SK-N-SH (cell line): ENCODE measurements around the gene REC114. TPM values are rescaled to one million over a fixed set of nuclear protein-coding genes. Genes with fewer than 3 reads are reported as not detected.

Experiments
- CTCF ChIA-PET: fragments of 300-600, 350-600 bp; formaldehyde crosslinking; extraction: SDS; loops from one replicate; lab custom pipeline; 2021; lab: Yijun Ruan, JAX
- POLR2A ChIA-PET: fragments of 350-600 bp; sonication (Branson Sonifier 250); formaldehyde crosslinking; extraction: SDS; loops from one replicate; lab custom pipeline; 2020; ENCODE audit warnings: antibody characterized with exemption, inconsistent platforms; lab: Yijun Ruan, JAX
- DNase-seq: peaks from one replicate; pipeline ENCODE4 v3.0.0; 2012
- H2AFZ ChIP-seq: fragments of 200-600 bp; sonication (generic); 2 replicates; pipeline ENCODE4 v1.8.1; 2016; ENCODE audit warnings: antibody characterized with exemption, mild to moderate bottlenecking, low read depth
- H3F3A ChIP-seq: fragments of 200-600 bp; sonication (generic); replicated peaks from 2 replicates; pipeline ENCODE3; 2016; ENCODE audit warnings: antibody characterized with exemption, mild to moderate bottlenecking; ENCODE audit not compliant: insufficient read depth
- H3K27ac ChIP-seq, 2 experiments: fragments of 200-500 bp in 1 of 2; fragments of 200-600 bp in 1 of 2; sonication (Bioruptor generic) in 1 of 2; sonication (generic), shearing (Covaris generic) in 1 of 2; 2 replicates each; pipeline versions ENCODE4 v1.5.1 to v1.6.1; 2014 to 2016; ENCODE audit warnings: low read depth in 2 of 2, inconsistent platforms in 1 of 2, low read length in 1 of 2, mild to moderate bottlenecking in 1 of 2, mixed read lengths in 1 of 2
- H3K27me3 ChIP-seq: fragments of 200-600 bp; sonication (generic), shearing (Covaris generic); 2 replicates; pipeline ENCODE4 v1.6.1; 2016; ENCODE audit warnings: mixed run types; ENCODE audit not compliant: insufficient read depth
- H3K36me3 ChIP-seq, 2 experiments: fragments of 200-500 bp in 1 of 2; fragments of 200-600 bp in 1 of 2; sonication (Bioruptor generic) in 1 of 2; sonication (generic) in 1 of 2; replicated peaks in 1 of 2; 2 replicates each; pipeline versions ENCODE3 to v1.5.1; 2014 to 2016; ENCODE audit warnings: low read length in 1 of 2, mild to moderate bottlenecking in 1 of 2; ENCODE audit not compliant: insufficient read depth in 2 of 2, control insufficient read depth in 1 of 2
- H3K4me1 ChIP-seq, 2 experiments: fragments of 200-500 bp in 1 of 2; fragments of 200-600 bp in 1 of 2; sonication (Bioruptor generic) in 1 of 2; sonication (generic), shearing (Covaris generic) in 1 of 2; 2 replicates each; pipeline versions ENCODE4 v1.5.1 to v1.6.1; 2014 to 2016; ENCODE audit warnings: low read depth in 1 of 2, low read length in 1 of 2, mixed run types in 1 of 2; ENCODE audit not compliant: insufficient read depth in 2 of 2, control insufficient read depth in 1 of 2
- H3K4me2 ChIP-seq: fragments of 200-600 bp; sonication (generic), shearing (Covaris generic); 2 replicates; pipeline ENCODE4 v1.6.1; 2017; ENCODE audit warnings: mixed run types
- H3K4me3 ChIP-seq, 2 experiments: fragments of 200-500 bp in 1 of 2; fragments of 200-600 bp in 1 of 2; sonication (Bioruptor generic) in 1 of 2; sonication (generic), shearing (Covaris generic) in 1 of 2; 2 replicates each; pipeline versions ENCODE4 v1.5.1 to v1.8.1; 2014 to 2016; ENCODE audit warnings: low read depth in 2 of 2, inconsistent platforms in 1 of 2, low read length in 1 of 2, mild to moderate bottlenecking in 1 of 2, mixed read lengths in 1 of 2, moderate library complexity in 1 of 2
- H3K79me2 ChIP-seq: fragments of 200-600 bp; sonication (generic); 2 replicates; pipeline ENCODE4 v1.8.1; 2017; ENCODE audit warnings: mild to moderate bottlenecking; ENCODE audit not compliant: insufficient read depth
- H3K9ac ChIP-seq: fragments of 200-600 bp; sonication (generic); 2 replicates; pipeline ENCODE4 v1.6.1; 2017; ENCODE audit warnings: mixed run types
- H3K9me2 ChIP-seq: fragments of 200-600 bp; sonication (generic); 2 replicates; pipeline ENCODE4 v1.6.1; 2017; ENCODE audit warnings: mixed run types
- H3K9me3 ChIP-seq: fragments of 200-600 bp; sonication (generic); 2 replicates; pipeline ENCODE4 v1.6.1; 2017; ENCODE audit warnings: mixed run types, mild to moderate bottlenecking, moderate library complexity
- H4K20me1 ChIP-seq: fragments of 200-600 bp; sonication (generic); 2 replicates; pipeline ENCODE4 v1.6.1; 2017; ENCODE audit warnings: mild to moderate bottlenecking, mixed run types; ENCODE audit not compliant: insufficient read depth
- ELF1 ChIP-seq: IDR thresholded peaks from 2 replicates; pipeline ENCODE4 v1.4.0; 2012
- EP300 ChIP-seq, 2 experiments: IDR thresholded peaks; 2 replicates each; pipeline versions ENCODE4 v1.4.0 to v1.6.1; 2012; ENCODE audit warnings: borderline replicate concordance in 1 of 2, low read depth in 1 of 2, low read length in 1 of 2
- FOXM1 ChIP-seq: IDR thresholded peaks from 2 replicates; pipeline ENCODE4 v1.4.0; 2012; ENCODE audit warnings: low read depth, mild to moderate bottlenecking
- GABPA ChIP-seq: IDR thresholded peaks from 2 replicates; pipeline ENCODE4 v1.4.0; 2012; ENCODE audit warnings: low read depth, mild to moderate bottlenecking
- GATA2 ChIP-seq: sonication (generic); formaldehyde crosslinking; IDR thresholded peaks from 2 replicates; pipeline ENCODE4 v1.5.0; 2020; ENCODE audit warnings: mild to moderate bottlenecking, missing genetic modification reagents
- JUND ChIP-seq: IDR thresholded peaks from 2 replicates; pipeline ENCODE4 v1.4.0; 2012
- MAX ChIP-seq: IDR thresholded peaks from 2 replicates; pipeline ENCODE4 v1.4.0; 2012; ENCODE audit warnings: low read depth
- MEF2A ChIP-seq: IDR thresholded peaks from 2 replicates; pipeline ENCODE4 v1.4.0; 2012; ENCODE audit warnings: low read depth, borderline replicate concordance
- NRF1 ChIP-seq: IDR thresholded peaks from 2 replicates; pipeline ENCODE4 v1.6.1; 2012; ENCODE audit warnings: low read depth, mild to moderate bottlenecking, low read length
- PBX3 ChIP-seq: IDR thresholded peaks from 2 replicates; pipeline ENCODE4; 2012
- POLR2AphosphoS5 ChIP-seq: IDR thresholded peaks from 2 replicates; pipeline ENCODE4 v1.6.1; 2012; ENCODE audit warnings: low read depth, low read length
- RAD21 ChIP-seq: IDR thresholded peaks from 2 replicates; pipeline ENCODE4 v1.6.1; 2012; ENCODE audit warnings: mild to moderate bottlenecking, low read length
- RCOR1 ChIP-seq: fragments of 150-350 bp; IDR thresholded peaks from 2 replicates; pipeline ENCODE4 v1.6.1; 2017; ENCODE audit warnings: antibody characterized with exemption, low read length
- SIN3A ChIP-seq: IDR thresholded peaks from 2 replicates; pipeline ENCODE4 v1.6.1; 2012; ENCODE audit warnings: low read depth, mild to moderate bottlenecking, low read length, moderate library complexity, borderline replicate concordance
- SMC3 ChIP-seq: IDR thresholded peaks from 2 replicates; pipeline ENCODE4 v1.6.1; 2012; ENCODE audit warnings: low read depth, low read length, improper control_type of control experiment
- TAF1 ChIP-seq: IDR thresholded peaks from 2 replicates; pipeline ENCODE4 v1.6.1; 2012; ENCODE audit warnings: low read depth, mild to moderate bottlenecking, low read length, moderate library complexity, borderline replicate concordance
- TCF12 ChIP-seq: IDR thresholded peaks from 2 replicates; pipeline ENCODE4 v1.4.0; 2012
- TEAD4 ChIP-seq: IDR thresholded peaks from 2 replicates; pipeline ENCODE4 v1.4.0; 2012; ENCODE audit warnings: mild to moderate bottlenecking, borderline replicate concordance; ENCODE audit not compliant: insufficient read depth
- WGBS: methylation state at CpG from one replicate; pipeline ENCODE4 v1.1.6; 2017; ENCODE audit warnings: low lambda C conversion rate; 5-methylcytosine and 5-hydroxymethylcytosine counted together
- polyA plus RNA-seq, 3 experiments: library from polyadenylated mRNA; depleted of rRNA; stranded (reverse); fragments of >200 nt; gene quantifications; 2 replicates each; pipeline ENCODE4 v1.2.3, GENCODE V29; 2012

Gene REC114
- polyA plus RNA-seq, 1 of the 3 experiments (the other 2 are of a cell fraction) = not detected

GRCh38 chr15:73539212-73540128 lies 96.5 kb downstream of the REC114 start:
- H3K9me3 ChIP-seq = no peaks in the 10 kb centered on the region
- DNase-seq = no peak
- no peak overlapping the region for H3K4me2 ChIP-seq
- H3K36me3 ChIP-seq = no peaks in the 10 kb centered on the region
- no peaks in the 10 kb centered on the region for H3F3A ChIP-seq
- H4K20me1 ChIP-seq = no peaks in the 10 kb centered on the region
- no peaks in the 10 kb centered on the region for H3K79me2 ChIP-seq
- H3K4me3 ChIP-seq = no peak overlapping the region
- WGBS = 72% methylated on average over 9 of the region's 9 CpGs
- no peaks in the 10 kb centered on the region for H3K4me1 ChIP-seq
- POLR2A ChIA-PET = no interaction called here
- no peaks in the 10 kb centered on the region for H3K9me2 ChIP-seq
- no peaks in the 10 kb centered on the region for H3K27me3 ChIP-seq
- no peak overlapping the region for H3K27ac ChIP-seq
- CTCF ChIA-PET = interaction anchor here (1.4 to 2.0 kb wide), 2 partner anchors 9 to 21 kb away, joined by 5 read pairs; no protein-coding TSS in a partner anchor
- TF ChIP-seq SMC3 (no peak), GABPA (no peak), EP300 (IDR thresholded peaks at IDR 0.05; ENCODE audit: borderline replicate concordance in 1 of 2, low read depth in 1 of 2, low read length in 1 of 2) (no peak), JUND (no peak), RAD21 (peak; percentile 40; the same call in 1 of the 2 replicates), SIN3A (no peak), MEF2A (no peak)
- TF ChIP-seq, all 33 proteins: peak for 1
- Histone ChIP-seq H3K9ac (no peak overlapping the region), H2AFZ (no peak overlapping the region)

- Histone ChIP-seq H3K9ac (no peak overlapping the region), H3K27me3 (no peaks in the 10 kb centered on the region), H3K79me2 (no peaks in the 10 kb centered on the region), H3K27ac (no peak overlapping the region), H3K36me3 (no peaks in the 10 kb centered on the region), H3K9me3 (no peaks in the 10 kb centered on the region), H3K4me2 (no peak overlapping the region), H3F3A (no peaks in the 10 kb centered on the region), H4K20me1 (no peaks in the 10 kb centered on the region), H3K9me2 (no peaks in the 10 kb centered on the region), H3K4me1 (no peaks in the 10 kb centered on the region), H2AFZ (no peak overlapping the region), H3K4me3 (no peak overlapping the region)
- DNase-seq = no peak
- CTCF ChIA-PET = interaction anchor here (1.4 to 2.0 kb wide), 2 partner anchors 10 to 21 kb away, joined by 5 read pairs; no protein-coding TSS in a partner anchor
- WGBS = 72% methylated on average over 3 of the region's 3 CpGs
- POLR2A ChIA-PET = no interaction called here
- TF ChIP-seq POLR2AphosphoS5 (no peak), MEF2A (no peak), NRF1 (no peak), ELF1 (no peak), SMC3 (no peak), FOXM1 (no peak), GATA2 (CRISPR knock-in tag) (no peak), SIN3A (no peak), RCOR1 (no peak), EP300 (IDR thresholded peaks at IDR 0.05; ENCODE audit: borderline replicate concordance in 1 of 2, low read depth in 1 of 2, low read length in 1 of 2) (no peak), TEAD4 (no peak), TAF1 (no peak), GABPA (no peak), TCF12 (no peak), PBX3 (no peak), MAX (no peak)
These were observed 97.2 kb downstream of the REC114 start for GRCh38 chr15:73540161-73540560.
